NCI-H128 (cell line): Measurements from ENCODE around the gene PRCP.
"Not testable (repeated sequence)": the region's sequence is repeated elsewhere in the genome, so short reads cannot be mapped to it uniquely, and the experiment has no call there.

Source experiments
- DNase-seq: peaks from one replicate; lab custom pipeline; 2025; ENCODE audit not compliant: unreplicated experiment; lab: John Stamatoyannopoulos, UW

Gene PRCP

GRCh38 chr11:82872377-82873150 is 27.7 kb downstream of the PRCP start:
- no peak for DNase-seq

GRCh38 chr11:82871646-82872045 is 28.6 kb downstream of the PRCP start:
- no peak for DNase-seq

- DNase-seq, result no peak
Observed at GRCh38 chr11:82869657-82870056, 30.6 kb downstream of the PRCP start.

GRCh38 chr11:82867495-82868082 is 32.6 kb downstream of the PRCP start:
- DNase-seq, result peak; percentile 62

- DNase-seq, result no peak
Observed at GRCh38 chr11:82865841-82866240, 34.4 kb downstream of the PRCP start.

GRCh38 chr11:82864268-82864667 is 36.0 kb downstream of the PRCP start:
- no peak for DNase-seq

GRCh38 chr11:82863209-82863608 is 37.0 kb downstream of the PRCP start:
- DNase-seq, result no peak

GRCh38 chr11:82862379-82862778 is 37.9 kb downstream of the PRCP start:
- DNase-seq, result no peak

- DNase-seq, result no peak
Observed at GRCh38 chr11:82859750-82860149, 40.5 kb downstream of the PRCP start.

GRCh38 chr11:82858556-82859091 is 41.6 kb downstream of the PRCP start:
- no peak for DNase-seq

GRCh38 chr11:82858133-82858532 is 42.1 kb downstream of the PRCP start:
- no peak for DNase-seq

- no peak for DNase-seq
Observed at GRCh38 chr11:82857145-82857544, 43.1 kb downstream of the PRCP start.

GRCh38 chr11:82855616-82856015 is 44.6 kb downstream of the PRCP start:
- no peak for DNase-seq

GRCh38 chr11:82854916-82855315 is 45.3 kb downstream of the PRCP start:
- DNase-seq, result not testable (repeated sequence)

- DNase-seq, result no peak
Observed at GRCh38 chr11:82854242-82854641, 46.0 kb downstream of the PRCP start.

GRCh38 chr11:82848829-82849228 is 51.4 kb downstream of the PRCP start:
- no peak for DNase-seq

GRCh38 chr11:82845356-82846353 is 54.6 kb downstream of the PRCP start:
- no peak for DNase-seq

GRCh38 chr11:82843057-82843795 is 57.0 kb downstream of the PRCP start:
- no peak for DNase-seq

- DNase-seq, result no peak
Observed at GRCh38 chr11:82842019-82842418, 58.2 kb downstream of the PRCP start.

- DNase-seq, result no peak
Observed at GRCh38 chr11:82837650-82838049, 62.6 kb downstream of the PRCP start.

- DNase-seq, result no peak
Observed at GRCh38 chr11:82832983-82833382, 67.2 kb downstream of the PRCP start.
